ENCODE measurements around the gene ZNF280A.

ZNF280A gene

DNA sequence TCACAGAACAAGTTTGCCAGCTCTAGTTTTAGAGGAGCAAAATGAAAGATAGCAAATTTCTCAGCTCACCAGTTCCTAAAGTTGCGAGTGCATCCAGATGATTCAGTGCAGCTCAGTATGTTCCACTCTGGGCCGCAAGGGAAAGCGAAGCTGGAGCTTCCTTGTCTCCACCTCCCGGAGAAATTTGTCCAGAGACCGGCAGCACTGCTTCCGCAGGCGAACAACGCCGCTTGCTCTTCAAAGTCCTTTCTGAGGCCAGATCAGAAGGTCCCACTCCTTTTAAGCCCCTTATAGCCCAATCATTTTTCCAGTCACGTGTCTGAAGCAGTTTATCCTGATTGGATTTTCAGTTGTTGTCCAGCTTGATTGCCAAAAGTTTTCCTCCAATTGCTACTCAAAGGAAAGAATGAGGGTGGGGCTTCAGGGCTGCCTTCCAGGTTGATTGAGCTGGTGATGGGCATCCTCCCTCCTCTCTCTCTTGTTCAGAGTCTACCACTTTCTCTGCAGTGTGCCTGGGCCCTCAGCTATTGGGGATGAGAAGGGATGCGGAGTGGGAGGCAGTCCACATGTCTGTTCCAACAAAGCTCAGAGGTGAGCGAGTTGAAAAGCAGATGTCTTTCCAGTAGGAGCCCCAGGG lies at the start of gene ZNF280A:
ZNF280A (minus strand) TSS at position 251 of the 637 bp plus-strand sequence. CDS start 4,640 bp downstream, outside the sequence.
- H3K27me3 ChIP-seq (ENCODE audit: control insufficient read depth, insufficient read depth, low read length): peaks cover 74% of the 10 kb centered on the region

GRCh38 chr22:22569218-22569617 lies 49.1 kb upstream of the ZNF280A start:
- no peak overlapping the region for H3K4me3 ChIP-seq (ENCODE audit: low read depth, low read length)
- H3K9me3 ChIP-seq (ENCODE audit: control insufficient read depth, insufficient read depth, low read depth, low read length): no peaks in the 10 kb centered on the region; the same call in 1 of the 2 replicates
- H3K9ac ChIP-seq (ENCODE audit: low read length): no peak overlapping the region
- peaks cover 100% of the 10 kb centered on the region for H3K27me3 ChIP-seq (ENCODE audit: control insufficient read depth, insufficient read depth, low read length)
- H3K27ac ChIP-seq (ENCODE audit: low read depth, low read length): no peak overlapping the region
- no peaks in the 10 kb centered on the region for H3K36me3 ChIP-seq (ENCODE audit: control insufficient read depth, insufficient read depth, low read length)
- H3K4me1 ChIP-seq (ENCODE audit: control insufficient read depth, insufficient read depth, low read length): no peaks in the 10 kb centered on the region; the same call in 1 of the 2 replicates

More for the DNA sequence above, at the start of gene ZNF280A:
- Histone ChIP-seq H3K27ac (ENCODE audit: low read depth, low read length) (no peak within 1 kb of the TSS), H3K36me3 (ENCODE audit: control insufficient read depth, insufficient read depth, low read length) (no peaks in the 10 kb centered on the region), H3K4me1 (ENCODE audit: control insufficient read depth, insufficient read depth, low read length) (peaks cover 12% of the 10 kb centered on the region; the same call in 1 of the 2 replicates), H3K4me3 (ENCODE audit: low read depth, low read length) (0 out of 2 replicates have a peak within 1 kb of the TSS, but pooled peaks have one; percentile 13), H3K9me3 (ENCODE audit: control insufficient read depth, insufficient read depth, low read depth, low read length) (no peaks in the 10 kb centered on the region), H3K9ac (ENCODE audit: low read length) (no peak within 1 kb of the TSS)

GRCh38 chr22:22565981-22566380 lies 45.9 kb upstream of the ZNF280A start:
- Histone ChIP-seq H3K27ac (ENCODE audit: low read depth, low read length) (no peak overlapping the region), H3K27me3 (ENCODE audit: control insufficient read depth, insufficient read depth, low read length) (peaks cover 95% of the 10 kb centered on the region), H3K4me1 (ENCODE audit: control insufficient read depth, insufficient read depth, low read length) (no peaks in the 10 kb centered on the region), H3K4me3 (ENCODE audit: low read depth, low read length) (no peak overlapping the region), H3K9me3 (ENCODE audit: control insufficient read depth, insufficient read depth, low read depth, low read length) (no peaks in the 10 kb centered on the region; the same call in 1 of the 2 replicates), H3K36me3 (ENCODE audit: control insufficient read depth, insufficient read depth, low read length) (no peaks in the 10 kb centered on the region), H3K9ac (ENCODE audit: low read length) (no peak overlapping the region)

- no peaks in the 10 kb centered on the region for H3K4me1 ChIP-seq (ENCODE audit: control insufficient read depth, insufficient read depth, low read length)
- peaks cover 62% of the 10 kb centered on the region for H3K27me3 ChIP-seq (ENCODE audit: control insufficient read depth, insufficient read depth, low read length)
- peaks cover 5% of the 10 kb centered on the region; the same call in 1 of the 2 replicates for H3K9me3 ChIP-seq (ENCODE audit: control insufficient read depth, insufficient read depth, low read depth, low read length)
- no peaks in the 10 kb centered on the region for H3K36me3 ChIP-seq (ENCODE audit: control insufficient read depth, insufficient read depth, low read length)
- no peak within 1 kb of the TSS for H3K27ac ChIP-seq (ENCODE audit: low read depth, low read length)
- no peak within 1 kb of the TSS for H3K4me3 ChIP-seq (ENCODE audit: low read depth, low read length)
- no peak within 1 kb of the TSS for H3K9ac ChIP-seq (ENCODE audit: low read length)
Observed at GRCh38 chr22:22558972-22559603, 39.0 kb upstream of the ZNF280A start, which contains the start of gene PRAME. Gene PRAME (minus strand): TSS chr22:22559265. CDS start chr22:22556832, 2,433 bp downstream.

GRCh38 chr22:22558071-22558971 lies 38.3 kb upstream of the ZNF280A start:
- Histone ChIP-seq H3K4me3 (ENCODE audit: low read depth, low read length) (no peak overlapping the region), H3K36me3 (ENCODE audit: control insufficient read depth, insufficient read depth, low read length) (no peaks in the 10 kb centered on the region), H3K4me1 (ENCODE audit: control insufficient read depth, insufficient read depth, low read length) (no peaks in the 10 kb centered on the region), H3K27ac (ENCODE audit: low read depth, low read length) (no peak overlapping the region), H3K9me3 (ENCODE audit: control insufficient read depth, insufficient read depth, low read depth, low read length) (peaks cover 5% of the 10 kb centered on the region; the same call in 1 of the 2 replicates), H3K27me3 (ENCODE audit: control insufficient read depth, insufficient read depth, low read length) (peaks cover 64% of the 10 kb centered on the region), H3K9ac (ENCODE audit: low read length) (no peak overlapping the region)

GRCh38 chr22:22556995-22557925 lies 37.2 kb upstream of the ZNF280A start:
- H3K4me3 ChIP-seq (ENCODE audit: low read depth, low read length): no peak overlapping the region
- no peak overlapping the region for H3K27ac ChIP-seq (ENCODE audit: low read depth, low read length)
- peaks cover 5% of the 10 kb centered on the region; the same call in 1 of the 2 replicates for H3K9me3 ChIP-seq (ENCODE audit: control insufficient read depth, insufficient read depth, low read depth, low read length)
- peaks cover 63% of the 10 kb centered on the region for H3K27me3 ChIP-seq (ENCODE audit: control insufficient read depth, insufficient read depth, low read length)
- no peaks in the 10 kb centered on the region for H3K36me3 ChIP-seq (ENCODE audit: control insufficient read depth, insufficient read depth, low read length)
- no peak overlapping the region for H3K9ac ChIP-seq (ENCODE audit: low read length)
- no peaks in the 10 kb centered on the region for H3K4me1 ChIP-seq (ENCODE audit: control insufficient read depth, insufficient read depth, low read length)

GRCh38 chr22:22556578-22556977 lies 36.5 kb upstream of the ZNF280A start:
- Histone ChIP-seq H3K27me3 (ENCODE audit: control insufficient read depth, insufficient read depth, low read length) (peaks cover 59% of the 10 kb centered on the region), H3K9ac (ENCODE audit: low read length) (no peak overlapping the region), H3K27ac (ENCODE audit: low read depth, low read length) (no peak overlapping the region), H3K9me3 (ENCODE audit: control insufficient read depth, insufficient read depth, low read depth, low read length) (peaks cover 5% of the 10 kb centered on the region; the same call in 1 of the 2 replicates), H3K36me3 (ENCODE audit: control insufficient read depth, insufficient read depth, low read length) (no peaks in the 10 kb centered on the region), H3K4me1 (ENCODE audit: control insufficient read depth, insufficient read depth, low read length) (no peaks in the 10 kb centered on the region), H3K4me3 (ENCODE audit: low read depth, low read length) (no peak overlapping the region)

DNA sequence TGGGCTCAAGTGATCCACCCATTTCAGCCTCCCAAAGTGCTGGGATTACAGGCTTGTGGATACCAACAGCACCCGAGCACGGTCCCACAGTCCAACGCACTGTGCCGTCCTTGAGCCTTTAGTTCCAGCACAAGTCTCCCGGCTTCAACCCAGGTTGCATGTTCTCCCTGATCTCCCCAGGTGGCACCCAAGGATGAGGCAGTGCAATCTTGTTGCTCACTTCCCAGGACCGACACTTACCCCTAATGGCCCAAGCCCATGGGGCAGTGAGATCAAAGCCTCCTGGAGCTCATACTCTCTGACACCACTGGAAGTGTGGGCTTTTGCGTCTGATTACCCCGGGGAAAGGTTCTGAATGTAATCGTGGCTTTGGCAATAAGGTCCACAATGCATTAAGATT lies 35.5 kb upstream of the ZNF280A start:
- Histone ChIP-seq H3K9me3 (ENCODE audit: control insufficient read depth, insufficient read depth, low read depth, low read length) (peaks cover 5% of the 10 kb centered on the region; the same call in 1 of the 2 replicates), H3K27me3 (ENCODE audit: control insufficient read depth, insufficient read depth, low read length) (peaks cover 67% of the 10 kb centered on the region), H3K9ac (ENCODE audit: low read length) (no peak overlapping the region), H3K27ac (ENCODE audit: low read depth, low read length) (no peak overlapping the region), H3K4me3 (ENCODE audit: low read depth, low read length) (no peak overlapping the region), H3K4me1 (ENCODE audit: control insufficient read depth, insufficient read depth, low read length) (no peaks in the 10 kb centered on the region), H3K36me3 (ENCODE audit: control insufficient read depth, insufficient read depth, low read length) (no peaks in the 10 kb centered on the region)

DNA sequence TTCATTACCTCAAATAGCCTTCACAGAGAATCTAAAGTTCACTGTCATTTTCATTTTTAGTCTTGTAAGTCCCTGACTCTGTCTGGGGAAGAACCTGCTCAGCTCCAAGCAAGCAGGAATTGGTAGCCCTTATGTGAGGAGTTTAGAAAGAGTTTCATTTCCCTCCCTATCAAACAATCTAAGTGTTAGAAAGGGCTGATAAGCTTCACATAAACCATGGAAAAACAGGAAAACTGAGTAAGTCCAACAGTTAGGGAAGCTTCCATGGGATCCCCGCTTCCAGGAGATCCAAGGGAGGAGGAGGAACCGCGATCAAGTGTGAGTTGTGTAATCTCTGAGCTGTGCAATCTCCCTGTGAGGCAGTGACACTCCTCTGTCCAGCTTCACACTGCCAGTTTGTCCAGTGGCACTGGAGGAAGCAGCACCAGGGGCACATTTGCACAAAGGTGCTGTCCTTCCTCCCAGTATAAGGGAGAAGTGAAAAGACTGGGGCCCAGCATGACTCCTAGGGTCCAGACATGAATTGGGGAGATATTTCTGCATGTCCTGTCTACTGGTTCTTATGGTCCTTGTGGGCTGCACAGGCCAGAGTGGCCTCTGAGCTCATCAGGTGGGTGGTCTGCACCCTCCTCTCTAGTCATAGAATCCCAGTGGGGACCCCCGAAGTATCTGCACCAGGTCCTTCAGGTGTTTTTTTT lies 34.7 kb upstream of the ZNF280A start:
- H3K9me3 ChIP-seq (ENCODE audit: control insufficient read depth, insufficient read depth, low read depth, low read length): peaks cover 5% of the 10 kb centered on the region; the same call in 1 of the 2 replicates
- no peaks in the 10 kb centered on the region for H3K4me1 ChIP-seq (ENCODE audit: control insufficient read depth, insufficient read depth, low read length)
- no peak overlapping the region for H3K4me3 ChIP-seq (ENCODE audit: low read depth, low read length)
- H3K9ac ChIP-seq (ENCODE audit: low read length): no peak overlapping the region
- peaks cover 69% of the 10 kb centered on the region for H3K27me3 ChIP-seq (ENCODE audit: control insufficient read depth, insufficient read depth, low read length)
- H3K36me3 ChIP-seq (ENCODE audit: control insufficient read depth, insufficient read depth, low read length): no peaks in the 10 kb centered on the region
- H3K27ac ChIP-seq (ENCODE audit: low read depth, low read length): no peak overlapping the region

All from HUES6 (cell line).